ENCODE measurements around the gene ZBTB5. TPM values are rescaled to one million over a fixed set of nuclear protein-coding genes. Genes with fewer than 3 reads are reported as not detected.

ZBTB5 gene
- total and polyA plus RNA-seq, 2 of the 13 experiments (the other 11 are each of a cell fraction or from before 2014, with no cell fraction given): 12.5 to 20.5 TPM

GRCh38 chr9:37485389-37486255 is 20.4 kb upstream of the ZBTB5 start, which contains the start of gene POLR1E (continued):
- TF ChIP-seq SUZ12 (IDR thresholded peaks at IDR 0.05; ENCODE audit: low read depth, low read length) (no peak), CEBPB (IDR thresholded peaks at IDR 0.05; ENCODE audit: borderline replicate concordance, low read depth, low read length) (no peak), PRMT3 (CRISPR knock-in tag; IDR thresholded peaks at IDR 0.05; ENCODE audit: borderline replicate concordance, low read depth) (no peak), ATF1 (CRISPR knock-in tag; IDR thresholded peaks at IDR 0.05) (peak; percentile 36; the same call in 1 of the 2 replicates), ZNF768 (CRISPR knock-in tag; IDR thresholded peaks at IDR 0.05) (peak; percentile 51; the same call in 1 of the 2 replicates), KLF15 (CRISPR knock-in tag; IDR thresholded peaks at IDR 0.05; ENCODE audit: borderline replicate concordance) (0 out of 2 replicates have a peak, but pooled peaks have one; percentile 66), ZNF781 (CRISPR knock-in tag; IDR thresholded peaks at IDR 0.05; ENCODE audit: borderline replicate concordance, not compliant biosample characterization) (peak; percentile 33), TBP (CRISPR knock-in tag; IDR thresholded peaks at IDR 0.05) (no peak), ZNF121 (CRISPR knock-in tag; IDR thresholded peaks at IDR 0.05) (peak; percentile 5; the same call in 1 of the 2 replicates), AGO1 (IDR thresholded peaks at IDR 0.05; ENCODE audit: low read depth, low read length, poor library complexity, severe bottlenecking) (no peak), MTF2 (CRISPR knock-in tag; IDR thresholded peaks at IDR 0.05; ENCODE audit: borderline replicate concordance) (peak; percentile 88; the same call in 1 of the 2 replicates), MED1 (CRISPR knock-in tag; IDR thresholded peaks at IDR 0.05) (peak; percentile 43), MED8 (CRISPR knock-in tag; IDR thresholded peaks at IDR 0.05; ENCODE audit: insufficient replicate concordance) (peak; percentile 74), NCOA5 (CRISPR knock-in tag; IDR thresholded peaks at IDR 0.05) (no peak), SETDB1 (CRISPR knock-in tag; IDR thresholded peaks at IDR 0.05; ENCODE audit: borderline replicate concordance) (no peak), STAT5B (CRISPR knock-in tag; IDR thresholded peaks at IDR 0.05) (no peak), TSC22D2 (CRISPR knock-in tag; IDR thresholded peaks at IDR 0.05; ENCODE audit: borderline replicate concordance) (no peak), NR2F2 (IDR thresholded peaks at IDR 0.05; ENCODE audit: borderline replicate concordance, low read depth) (no peak), ZNF577 (CRISPR knock-in tag; IDR thresholded peaks at IDR 0.05; ENCODE audit: borderline replicate concordance, low read depth) (no peak), EZH2 (conservative IDR thresholded peaks at IDR 0.05; ENCODE audit: low read depth, low read length) (no peak), ZNF224 (CRISPR knock-in tag; IDR thresholded peaks at IDR 0.05) (no peak), IRF9 (CRISPR knock-in tag; IDR thresholded peaks at IDR 0.05; ENCODE audit: borderline replicate concordance) (peak; percentile 83; the same call in 1 of the 2 replicates), SNRNP70 (IDR thresholded peaks at IDR 0.05; ENCODE audit: low read depth, low read length) (no peak), ZBTB8A (CRISPR knock-in tag; IDR thresholded peaks at IDR 0.05; ENCODE audit: borderline replicate concordance, low read depth) (no peak), CREBL2 (CRISPR knock-in tag; IDR thresholded peaks at IDR 0.05; ENCODE audit: borderline replicate concordance) (0 out of 2 replicates have a peak, but pooled peaks have one; percentile 35), KDM5A (IDR thresholded peaks at IDR 0.05; ENCODE audit: borderline replicate concordance, low read length) (peak; percentile 55; the same call in 1 of the 2 replicates), ZNF30 (CRISPR knock-in tag; IDR thresholded peaks at IDR 0.05) (no peak)

All from HepG2 (cell line).